ENCODE data around the gene TFPI. TPM values are rescaled to one million over a fixed set of nuclear protein-coding genes. Genes with fewer than 3 reads are reported as not detected.

The TFPI gene
- total and polyA plus RNA-seq, 7 donors = 2.3 to 83.1 (median 29.3) TPM

GRCh38 chr2:187548656-187549055 lies 5.6 kb downstream of the TFPI start:
- Histone ChIP-seq H3K27ac (peak overlapping the region; percentile 26 to 57 (median 44)), H3K9me3 (no peaks in the 10 kb centered on the region), H3K36me3 (no peaks in the 10 kb centered on the region), H3K4me1 (peaks cover 0 to 3% (median 0%) of the 10 kb centered on the region in 4 donors), H3K4me3 (no peak overlapping the region), H3K27me3 (no peaks in the 10 kb centered on the region)
- TF ChIP-seq EP300 (IDR thresholded peaks at IDR 0.05) (no peak), POLR2AphosphoS5 (IDR thresholded peaks at IDR 0.05) (no peak), POLR2A (IDR thresholded peaks at IDR 0.05) (no peak), CTCF (IDR thresholded peaks at IDR 0.05) (no peak)
- DNase-seq = no peak
- intact Hi-C loops (cut with DNase I) = no loop called here

- WGBS, 2 donors = 26 to 61% methylated on average over 2 of the region's 2 CpGs
- intact Hi-C loops (cut with DNase I) = no loop called here
- TF ChIP-seq POLR2AphosphoS5 (IDR thresholded peaks at IDR 0.05) = peak; percentile 7 to 53 (median 48)
- TF ChIP-seq CTCF (IDR thresholded peaks at IDR 0.05) = no peak
- Histone ChIP-seq H3K9me3 (no peaks in the 10 kb centered on the region), H3K4me1 (peaks cover 0 to 3% (median 0%) of the 10 kb centered on the region in 4 donors), H3K27ac (peak overlapping the region; percentile 37 to 57 (median 48)), H3K27me3 (no peaks in the 10 kb centered on the region), H3K36me3 (no peaks in the 10 kb centered on the region), H3K4me3 (no peak overlapping the region)
- DNase-seq = peak; percentile 85
Observed at GRCh38 chr2:187547353-187547979, 6.8 kb downstream of the TFPI start.

- no peaks in the 10 kb centered on the region for H3K27me3 ChIP-seq
- 83 to 92% methylated on average over 1 of the region's 1 CpG for WGBS, 2 donors
- no peaks in the 10 kb centered on the region for H3K36me3 ChIP-seq
- H3K4me3 ChIP-seq = no peak overlapping the region
- H3K27ac ChIP-seq = peak overlapping the region; percentile 12 to 57 (median 40)
- no peaks in the 10 kb centered on the region for H3K9me3 ChIP-seq
- DNase-seq = no peak
- peaks cover 0 to 3% (median 0%) of the 10 kb centered on the region in 4 donors for H3K4me1 ChIP-seq
- intact Hi-C loops (cut with DNase I) = no loop called here
- no peak for TF ChIP-seq POLR2AphosphoS5 (IDR thresholded peaks at IDR 0.05)
- no peak for TF ChIP-seq POLR2A (IDR thresholded peaks at IDR 0.05)
- no peak for TF ChIP-seq EP300 (IDR thresholded peaks at IDR 0.05)
- no peak for TF ChIP-seq CTCF (IDR thresholded peaks at IDR 0.05)
Observed at GRCh38 chr2:187546762-187547333, 7.4 kb downstream of the TFPI start.

GRCh38 chr2:187545238-187545751 lies 8.9 kb downstream of the TFPI start:
- no peaks in the 10 kb centered on the region for H3K27me3 ChIP-seq
- no peaks in the 10 kb centered on the region for H3K9me3 ChIP-seq
- H3K4me1 ChIP-seq = peaks cover 0 to 3% (median 0%) of the 10 kb centered on the region in 4 donors
- no peaks in the 10 kb centered on the region for H3K36me3 ChIP-seq
- DNase-seq = no peak
- no peak overlapping the region for H3K4me3 ChIP-seq
- WGBS, 2 donors = 78 to 81% methylated on average over 1 of the region's 1 CpG
- peak overlapping the region in 1 of 4 donors; percentile 12 for H3K27ac ChIP-seq
- intact Hi-C loops (cut with DNase I) = no loop called here
- TF ChIP-seq CTCF (IDR thresholded peaks at IDR 0.05) (no peak), POLR2A (IDR thresholded peaks at IDR 0.05) (no peak), POLR2AphosphoS5 (IDR thresholded peaks at IDR 0.05) (no peak), EP300 (IDR thresholded peaks at IDR 0.05) (no peak)
